Liver (tissue), 9 donors: ENCODE results near the gene DNAAF8. TPM values are rescaled to one million over a fixed set of nuclear protein-coding genes. Genes with fewer than 3 reads are reported as not detected.
A peak's percentile ranks its signal among the peaks of the same experiment; 100 is the strongest.

ENCODE experiments used
- DNase-seq: peaks from one replicate; pipeline ENCODE4 v3.0.0-alpha.2; 2017; ENCODE audit warnings: low spot score
- H3K27ac ChIP-seq, 2 donors: one replicate each; pipeline ENCODE4 v1.7.0; 2013; ENCODE audit warnings: inconsistent platforms in 2 of 2, low read length in 2 of 2, control low read depth in 1 of 2, low read depth in 1 of 2, mild to moderate bottlenecking in 1 of 2
- H3K27me3 ChIP-seq, 4 donors: one replicate each; pipeline versions ENCODE4 v1.6.1 to v1.7.0; 2013; ENCODE audit warnings: low read length in 3 of 4, inconsistent platforms in 1 of 4, mild to moderate bottlenecking in 1 of 4, moderate library complexity in 1 of 4; ENCODE audit not compliant: control insufficient read depth in 4 of 4, insufficient read depth in 4 of 4
- H3K36me3 ChIP-seq, 4 donors: one replicate each; pipeline versions ENCODE4 v1.6.1 to v1.7.0; 2013; ENCODE audit warnings: low read length in 3 of 4, mild to moderate bottlenecking in 3 of 4, low read depth in 1 of 4, moderate library complexity in 1 of 4; ENCODE audit not compliant: control insufficient read depth in 4 of 4, insufficient read depth in 3 of 4
- H3K4me1 ChIP-seq, 4 donors: one replicate each; pipeline versions ENCODE4 v1.6.1 to v1.7.0; 2013; ENCODE audit warnings: low read length in 3 of 4, mild to moderate bottlenecking in 3 of 4, moderate library complexity in 1 of 4; ENCODE audit not compliant: control insufficient read depth in 4 of 4, insufficient read depth in 4 of 4
- H3K4me3 ChIP-seq, 3 donors: one replicate each; pipeline versions ENCODE4 v1.6.1 to v1.7.0; 2013; ENCODE audit warnings: low read length in 3 of 3, control low read depth in 1 of 3, low read depth in 1 of 3, mild to moderate bottlenecking in 1 of 3
- H3K9ac ChIP-seq, 2 donors: one replicate each; pipeline ENCODE4 v1.7.0; 2013; ENCODE audit warnings: low read length in 2 of 2, mild to moderate bottlenecking in 2 of 2, moderate library complexity in 2 of 2, control low read depth in 1 of 2, low read depth in 1 of 2
- H3K9me3 ChIP-seq, 4 donors: one replicate each; pipeline versions ENCODE4 v1.6.1 to v1.7.0; 2013; ENCODE audit warnings: low read length in 3 of 4; ENCODE audit not compliant: control insufficient read depth in 4 of 4
- ATF3 ChIP-seq: IDR thresholded peaks from 2 replicates; pipeline ENCODE4 v1.6.1; 2016; ENCODE audit warnings: antibody characterized with exemption
- EGR1 ChIP-seq, 2 donors: IDR thresholded peaks; 2 replicates each; pipeline ENCODE4 v1.6.1; 2016 to 2018; ENCODE audit warnings: antibody characterized with exemption in 2 of 2, low read depth in 2 of 2
- FOXA1 ChIP-seq: IDR thresholded peaks from 2 replicates; pipeline ENCODE4 v1.6.1; 2016; ENCODE audit warnings: antibody characterized with exemption
- FOXA2 ChIP-seq: IDR thresholded peaks from 2 replicates; pipeline ENCODE4 v1.6.1; 2016; ENCODE audit warnings: antibody characterized with exemption
- GABPA ChIP-seq, 2 donors: IDR thresholded peaks in 1 of 2; conservative IDR thresholded peaks in 1 of 2; 2 replicates each; pipeline ENCODE4 v1.6.1; 2016; ENCODE audit warnings: antibody characterized with exemption in 2 of 2, mild to moderate bottlenecking in 1 of 2, moderate library complexity in 1 of 2
- JUND ChIP-seq, 2 donors: IDR thresholded peaks; 2 replicates each; pipeline ENCODE4 v1.6.1; 2016; ENCODE audit warnings: antibody characterized with exemption in 2 of 2
- MAX ChIP-seq: IDR thresholded peaks from 2 replicates; pipeline ENCODE4 v1.6.1; 2016; ENCODE audit warnings: antibody characterized with exemption
- NR2F2 ChIP-seq: IDR thresholded peaks from 2 replicates; pipeline ENCODE4 v1.6.1; 2016; ENCODE audit warnings: antibody characterized with exemption
- RAD21 ChIP-seq, 2 donors: IDR thresholded peaks; 2 replicates each; pipeline ENCODE4 v1.6.1; 2016; ENCODE audit warnings: antibody characterized with exemption in 2 of 2, mild to moderate bottlenecking in 2 of 2
- REST ChIP-seq: IDR thresholded peaks from 2 replicates; pipeline ENCODE4 v1.6.1; 2016; ENCODE audit warnings: antibody characterized with exemption, mild to moderate bottlenecking
- RXRA ChIP-seq, 2 donors: IDR thresholded peaks; 2 replicates each; pipeline ENCODE4 v1.6.1; 2017 to 2018; ENCODE audit warnings: antibody characterized with exemption in 2 of 2, mild to moderate bottlenecking in 1 of 2
- SP1 ChIP-seq: IDR thresholded peaks from 2 replicates; pipeline ENCODE4 v1.6.1; 2018; ENCODE audit warnings: antibody characterized with exemption, mild to moderate bottlenecking
- TAF1 ChIP-seq: conservative IDR thresholded peaks from 2 replicates; pipeline ENCODE4 v1.6.1; 2016; ENCODE audit warnings: antibody characterized with exemption, mild to moderate bottlenecking
- YY1 ChIP-seq: IDR thresholded peaks from 2 replicates; pipeline ENCODE4 v1.6.1; 2016; ENCODE audit warnings: antibody characterized with exemption, mild to moderate bottlenecking
- ZBTB33 ChIP-seq: IDR thresholded peaks from 2 replicates; pipeline ENCODE4 v1.6.1; 2016; ENCODE audit warnings: antibody characterized with exemption
- WGBS: extraction: QIAGEN DNeasy Blood & Tissue Kit; methylation state at CpG from one replicate; pipeline ENCODE4 v1.1.7; 2013; 5-methylcytosine and 5-hydroxymethylcytosine counted together
- polyA plus RNA-seq, 2 donors: library from polyadenylated mRNA; stranded (reverse) in 1 of 2; unstranded in 1 of 2; fragments of 200-250 nt in 1 of 2; fragments of >200 nt in 1 of 2; fragmentation: Nextera tagmentation in 1 of 2; extraction: Ambion mirVana in 1 of 2; gene quantifications; one replicate each; pipeline versions ENCODE4 v1.2.1 to v1.2.3, GENCODE V29; 2013 to 2015
- total RNA-seq, 2 donors: library from RNA; depleted of rRNA; stranded (reverse); fragments of >200 nt; gene quantifications; one replicate each; pipeline ENCODE4 v1.2.3, GENCODE V29; 2014
- donor health status: healthy.
- donor health status: healthy.
- donor health status: healthy.
- donor health status: healthy.
- donor health status: healthy.

The DNAAF8 gene
- total and polyA plus RNA-seq, 4 donors, result 0.33 to 0.75 (median 0.56) TPM

GRCh38 chr16:4766875-4767628 lies 32.7 kb downstream of the DNAAF8 start, which contains the start of gene ZNF500 (continued):
- TF ChIP-seq REST (peak; percentile 83), YY1 (peak; percentile 91), FOXA1 (no peak)

- Histone ChIP-seq H3K27ac (peak overlapping the region; percentile 85 to 91), H3K9me3 (no peaks in the 10 kb centered on the region), H3K27me3 (no peaks in the 10 kb centered on the region), H3K4me3 (peak overlapping the region; percentile 61 to 78 (median 66)), H3K36me3 (peaks cover 0 to 12% (median 9%) of the 10 kb centered on the region in 4 donors), H3K4me1 (peaks cover 3 to 30% (median 28%) of the 10 kb centered on the region in 4 donors), H3K9ac (peak overlapping the region; percentile 26 to 85)
- TF ChIP-seq SP1 (no peak), NR2F2 (no peak), TAF1 (no peak), ATF3 (no peak), RXRA (IDR thresholded peaks at IDR 0.05) (no peak)
- WGBS, result 47% methylated on average over 17 of the region's 17 CpGs
- DNase-seq, result no peak
These were observed 33.7 kb downstream of the DNAAF8 start for GRCh38 chr16:4767872-4768548.

GRCh38 chr16:4768549-4769305 lies 34.4 kb downstream of the DNAAF8 start:
- DNase-seq, result peak; percentile 95
- Histone ChIP-seq H3K27ac (peak overlapping the region; percentile 85 to 91), H3K4me3 (peak overlapping the region; percentile 61 to 88 (median 66)), H3K27me3 (no peaks in the 10 kb centered on the region), H3K9me3 (no peaks in the 10 kb centered on the region), H3K4me1 (peaks cover 3 to 30% (median 28%) of the 10 kb centered on the region in 4 donors), H3K36me3 (peaks cover 0 to 7% (median 3%) of the 10 kb centered on the region in 4 donors), H3K9ac (peak overlapping the region; percentile 26 to 85)
- TF ChIP-seq ZBTB33, result peak; percentile 99
- peak; percentile 29 for TF ChIP-seq TAF1
- TF ChIP-seq NR2F2, result no peak
- no peak for TF ChIP-seq JUND (IDR thresholded peaks at IDR 0.05)
- TF ChIP-seq REST, result peak; percentile 88
- peak in 1 of 2 donors; percentile 14 for TF ChIP-seq RAD21 (IDR thresholded peaks at IDR 0.05)
- peak; percentile 67 for TF ChIP-seq SP1
- TF ChIP-seq EGR1 (IDR thresholded peaks at IDR 0.05; ENCODE audit: low read depth in 2 of 2), result no peak
- TF ChIP-seq YY1, result peak; percentile 77
- no peak for TF ChIP-seq FOXA1
- peak; percentile 7 to 36 for TF ChIP-seq RXRA (IDR thresholded peaks at IDR 0.05)
- TF ChIP-seq MAX, result peak; percentile 73
- peak; percentile 85 to 96 for TF ChIP-seq GABPA (IDR thresholded peaks at IDR 0.05 in 1 of 2, conservative IDR thresholded peaks at IDR 0.05 in 1 of 2)
- TF ChIP-seq FOXA2, result no peak
- WGBS, result 5% methylated on average over 48 of the region's 48 CpGs
